ENCODE measurements around the gene CREG2.
A peak's percentile ranks its signal among the peaks of the same experiment; 100 is the strongest.

Gene CREG2

DNA sequence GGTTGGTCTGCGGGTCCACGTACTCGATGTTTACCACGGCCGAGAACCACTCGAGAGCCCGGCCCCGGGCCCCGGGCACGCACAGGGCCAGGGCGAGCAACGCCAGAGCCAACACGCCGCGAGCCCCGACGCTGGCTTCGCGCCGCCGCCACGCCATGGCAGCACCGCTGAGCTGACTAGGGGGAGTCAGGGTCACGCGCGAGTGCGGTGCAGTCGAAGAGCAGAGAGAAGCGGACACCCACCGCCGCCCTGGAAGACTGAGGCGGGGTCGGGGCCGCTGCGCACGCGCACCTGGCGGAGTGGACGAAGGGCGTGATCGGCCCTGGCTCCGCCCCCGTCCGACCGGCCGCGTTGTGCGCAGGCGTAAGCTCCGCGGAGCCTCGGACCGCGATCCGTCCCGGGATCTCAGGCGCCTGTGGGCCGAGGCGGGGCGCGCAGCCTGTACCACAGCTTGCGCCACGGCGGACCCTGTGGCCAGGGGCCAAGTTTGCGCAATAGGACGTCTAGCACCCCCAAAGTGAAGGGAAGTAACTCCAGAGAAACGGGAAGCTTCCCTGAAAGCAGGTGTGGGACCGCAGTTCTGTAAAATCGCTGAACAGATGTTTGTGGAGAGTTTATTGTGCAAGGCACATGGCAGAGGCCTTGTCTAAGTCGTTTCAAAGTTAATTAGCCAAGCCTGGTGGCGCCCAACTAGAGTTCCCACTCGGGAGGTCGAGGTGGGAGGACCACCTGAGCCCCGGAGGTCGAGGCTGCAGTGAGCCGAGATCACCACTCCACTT, 78.7 kb downstream of the CREG2 start, which contains the start of gene RNF149:
Gene RNF149 (minus strand): TSS at position 270 of the 779 bp plus-strand sequence. CDS start 113 bp downstream, at position 157.
- TF ChIP-seq, protein P1, sequence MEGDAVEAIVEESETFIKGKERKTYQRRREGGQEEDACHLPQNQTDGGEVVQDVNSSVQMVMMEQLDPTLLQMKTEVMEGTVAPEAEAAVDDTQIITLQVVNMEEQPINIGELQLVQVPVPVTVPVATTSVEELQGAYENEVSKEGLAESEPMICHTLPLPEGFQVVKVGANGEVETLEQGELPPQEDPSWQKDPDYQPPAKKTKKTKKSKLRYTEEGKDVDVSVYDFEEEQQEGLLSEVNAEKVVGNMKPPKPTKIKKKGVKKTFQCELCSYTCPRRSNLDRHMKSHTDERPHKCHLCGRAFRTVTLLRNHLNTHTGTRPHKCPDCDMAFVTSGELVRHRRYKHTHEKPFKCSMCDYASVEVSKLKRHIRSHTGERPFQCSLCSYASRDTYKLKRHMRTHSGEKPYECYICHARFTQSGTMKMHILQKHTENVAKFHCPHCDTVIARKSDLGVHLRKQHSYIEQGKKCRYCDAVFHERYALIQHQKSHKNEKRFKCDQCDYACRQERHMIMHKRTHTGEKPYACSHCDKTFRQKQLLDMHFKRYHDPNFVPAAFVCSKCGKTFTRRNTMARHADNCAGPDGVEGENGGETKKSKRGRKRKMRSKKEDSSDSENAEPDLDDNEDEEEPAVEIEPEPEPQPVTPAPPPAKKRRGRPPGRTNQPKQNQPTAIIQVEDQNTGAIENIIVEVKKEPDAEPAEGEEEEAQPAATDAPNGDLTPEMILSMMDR (IDR thresholded peaks at IDR 0.05; ENCODE audit: insufficient read depth, missing control alignments), result no peak
- no peak for FAIRE-seq

GRCh38 chr2:101307950-101308431, 79.3 kb downstream of the CREG2 start:
- DNase-seq (ENCODE audit: insufficient read length, low spot score) (no peak), FAIRE-seq (no peak)
- TF ChIP-seq, protein P1 (IDR thresholded peaks at IDR 0.05; ENCODE audit: insufficient read depth, missing control alignments), result no peak

More for the DNA sequence above, 78.7 kb downstream of the CREG2 start, which contains the start of gene RNF149:
- DNase-seq (ENCODE audit: insufficient read length, low spot score), result peak; percentile 99

- FAIRE-seq, result no peak
These were observed 79.8 kb downstream of the CREG2 start for GRCh38 chr2:101307503-101307902.

DNA sequence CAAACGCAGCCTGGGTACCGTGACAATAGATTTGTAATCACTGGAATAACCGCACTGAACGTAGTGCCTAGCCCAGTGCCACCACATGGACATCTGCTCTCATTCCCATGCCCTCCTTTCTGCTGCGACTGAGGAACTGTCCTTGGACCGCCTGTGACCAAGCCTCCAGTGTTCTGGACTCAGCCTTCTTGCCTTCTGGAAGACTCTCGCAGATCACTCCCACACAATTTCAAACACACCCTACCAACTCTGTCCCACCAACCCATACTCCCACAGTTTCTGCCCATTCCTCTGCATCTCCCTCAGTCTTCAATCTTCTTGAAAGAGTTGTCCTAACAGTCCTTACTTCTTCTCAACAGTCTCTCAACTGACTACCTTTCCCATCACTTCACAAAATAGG, 80.9 kb downstream of the CREG2 start:
- FAIRE-seq (no peak), DNase-seq (ENCODE audit: insufficient read length, low spot score) (no peak)
- TF ChIP-seq, protein P1 (IDR thresholded peaks at IDR 0.05; ENCODE audit: insufficient read depth, missing control alignments), result no peak

More at GRCh38 chr2:101307503-101307902, 79.8 kb downstream of the CREG2 start:
- TF ChIP-seq, protein P1 (IDR thresholded peaks at IDR 0.05; ENCODE audit: insufficient read depth, missing control alignments), result no peak
- DNase-seq (ENCODE audit: insufficient read length, low spot score), result no peak

GRCh38 chr2:101305492-101306078, 81.7 kb downstream of the CREG2 start:
- DNase-seq (ENCODE audit: insufficient read length, low spot score), result no peak
- TF ChIP-seq, protein P1 (IDR thresholded peaks at IDR 0.05; ENCODE audit: insufficient read depth, missing control alignments), result no peak
- no peak for FAIRE-seq

DNA sequence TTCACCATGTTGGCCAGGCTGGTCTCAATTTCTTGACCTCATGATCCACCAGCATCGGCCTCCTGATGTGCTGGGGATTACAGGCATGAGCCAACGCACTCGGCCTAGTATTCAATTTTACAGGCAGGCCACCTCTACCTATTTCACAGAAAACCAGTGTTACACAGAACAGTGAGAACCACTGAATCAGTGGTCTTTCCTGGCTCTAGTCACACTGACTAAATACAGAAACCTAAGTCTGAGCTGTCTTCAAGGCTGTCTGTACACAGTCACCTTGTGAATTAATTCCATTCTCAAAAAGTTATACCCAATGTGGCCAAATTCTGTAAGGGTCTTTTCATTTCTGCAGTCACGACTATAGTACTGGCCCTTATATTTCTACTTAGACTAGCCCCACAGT, 82.3 kb downstream of the CREG2 start:
- DNase-seq (ENCODE audit: insufficient read length, low spot score) (no peak), FAIRE-seq (no peak)
- TF ChIP-seq, protein P1 (IDR thresholded peaks at IDR 0.05; ENCODE audit: insufficient read depth, missing control alignments), result no peak

Measured in D721Med (cell line).